GM12878 (cell line): ENCODE results near the gene COL16A1. TPM values are rescaled to one million over a fixed set of nuclear protein-coding genes. Genes with fewer than 3 reads are reported as not detected.
A peak's percentile ranks its signal among the peaks of the same experiment; 100 is the strongest.

ENCODE experiments used
- ATAC-seq: fragments of 200-7000 bp; cut with Tn5 transposase; 3 replicates; pipeline ENCODE4 v1.9.1; 2020; ENCODE audit warnings: mild to moderate bottlenecking, moderate library complexity
- BruUV-seq: library from RNA; stranded (reverse); fragments of 400-500 nt; replicated peaks from 2 replicates; lab custom pipeline; 2021; lab: Mats Ljungman, UMichigan
- CTCF ChIA-PET: fragments of 300-600 bp; sonication (Branson Sonifier 250); formaldehyde crosslinking; extraction: SDS; loops from one replicate; lab custom pipeline; 2021; ENCODE audit warnings: inconsistent platforms; lab: Yijun Ruan, JAX
- POLR2A ChIA-PET: fragments of 350-600 bp; formaldehyde crosslinking; extraction: SDS; loops from one replicate; lab custom pipeline; 2021; ENCODE audit warnings: inconsistent platforms; lab: Charles Lee
- RAD21 ChIA-PET: fragments of 300-600 bp; sonication (Branson Sonifier 250); formaldehyde crosslinking; loops from one replicate; lab custom pipeline; 2023; ENCODE audit warnings: antibody characterized with exemption; ENCODE audit not compliant: unreplicated experiment; lab: Charles Lee
- SMC1A ChIA-PET: fragments of 300-600 bp; sonication (Branson Sonifier 250); formaldehyde crosslinking; loops from one replicate; lab custom pipeline; 2023; ENCODE audit not compliant: unreplicated experiment, uncharacterized antibody; lab: Charles Lee
- DNase-seq: peaks from one replicate; pipeline ENCODE4 v3.0.0-alpha.2; 2011; ENCODE audit warnings: low read depth, low spot score
- FAIRE-seq: peaks from 3 replicates; lab custom pipeline; 2011; peaks lifted over from hg19 to GRCh38; lab: Jason Lieb, UNC
- H2AFZ ChIP-seq: 2 replicates; pipeline ENCODE4 v1.6.0; 2011; ENCODE audit warnings: low read depth, low read length, control low read depth; ENCODE audit not compliant: control insufficient read depth
- H3K27ac ChIP-seq: 2 replicates; pipeline ENCODE4 v1.5.1; 2011; ENCODE audit warnings: control low read depth; ENCODE audit not compliant: control insufficient read depth, insufficient read depth
- H3K27me3 ChIP-seq, 2 experiments: replicated peaks in 1 of 2; 2 replicates each; pipeline versions ENCODE4 v1.6.0 to v1.6.1; 2011; ENCODE audit warnings: low read length in 1 of 2; ENCODE audit not compliant: control insufficient read depth in 2 of 2, insufficient read depth in 2 of 2
- H3K36me3 ChIP-seq, 2 experiments: 2 replicates each; pipeline ENCODE4 v1.5.1; 2011; ENCODE audit warnings: low read length in 1 of 2; ENCODE audit not compliant: control insufficient read depth in 2 of 2, insufficient read depth in 2 of 2
- H3K4me1 ChIP-seq: 2 replicates; pipeline ENCODE4 v1.6.1; 2011; ENCODE audit warnings: mild to moderate bottlenecking, low read length, moderate library complexity, mixed read lengths; ENCODE audit not compliant: control insufficient read depth, insufficient read depth
- H3K4me2 ChIP-seq: 2 replicates; pipeline ENCODE4 v1.6.0; 2011; ENCODE audit warnings: control low read depth; ENCODE audit not compliant: control insufficient read depth, insufficient read depth
- H3K4me3 ChIP-seq: fragments of 200-600 bp; sonication (generic); 2 replicates; pipeline ENCODE4 v1.5.1; 2016
- H3K79me2 ChIP-seq: 2 replicates; pipeline ENCODE4 v1.6.0; 2011; ENCODE audit warnings: low read length; ENCODE audit not compliant: control insufficient read depth, insufficient read depth
- H3K9ac ChIP-seq: 2 replicates; pipeline ENCODE4 v1.8.0; 2011; ENCODE audit warnings: low read length, control low read depth, mixed read lengths; ENCODE audit not compliant: control insufficient read depth, insufficient read depth
- H3K9me3 ChIP-seq: replicated peaks from 3 replicates; pipeline ENCODE4 v1.5.1; 2011; ENCODE audit warnings: mild to moderate bottlenecking, low read length; ENCODE audit not compliant: control insufficient read depth, insufficient read depth
- H4K20me1 ChIP-seq: 2 replicates; pipeline ENCODE4 v1.6.0; 2011; ENCODE audit not compliant: control insufficient read depth, insufficient read depth
- ETV6 ChIP-seq, 2 experiments: fragments of 450-650 bp in 1 of 2; IDR thresholded peaks in 1 of 2; conservative IDR thresholded peaks in 1 of 2; 2 replicates each; pipeline ENCODE4 v1.6.1; 2014; ENCODE audit warnings: antibody characterized with exemption in 1 of 2, borderline replicate concordance in 1 of 2, low read depth in 1 of 2, mild to moderate bottlenecking in 1 of 2, moderate library complexity in 1 of 2
- FOXM1 ChIP-seq: IDR thresholded peaks from 2 replicates; pipeline ENCODE4 v1.6.1; 2012; ENCODE audit warnings: low read depth, mild to moderate bottlenecking, inconsistent platforms, low read length, moderate library complexity
- GABPA ChIP-seq: IDR thresholded peaks from 2 replicates; pipeline ENCODE4 v1.6.1; 2014; ENCODE audit warnings: antibody characterized with exemption, low read depth, mild to moderate bottlenecking, inconsistent platforms
- IKZF2 ChIP-seq, 2 experiments: fragments of 450-650 bp; IDR thresholded peaks; 2 replicates each; pipeline ENCODE4 v1.6.1; 2017; ENCODE audit warnings: mild to moderate bottlenecking in 2 of 2, moderate library complexity in 2 of 2
- NRF1 ChIP-seq: conservative IDR thresholded peaks from 2 replicates; pipeline ENCODE4 v1.6.1; 2011; ENCODE audit warnings: mild to moderate bottlenecking, low read depth, low read length, improper control_type of control experiment
- POLR2AphosphoS2 ChIP-seq: IDR thresholded peaks from 2 replicates; pipeline ENCODE4 v1.6.1; 2011; ENCODE audit warnings: low read depth, mild to moderate bottlenecking, low read length, improper control_type of control experiment, moderate library complexity
- SUZ12 ChIP-seq: fragments of 200-600 bp; sonication (generic); IDR thresholded peaks from one replicate; pipeline ENCODE4 v1.6.1; 2018; ENCODE audit warnings: antibody characterized with exemption, mild to moderate bottlenecking; ENCODE audit not compliant: unreplicated experiment
- ZNF217 ChIP-seq: fragments of 450-650 bp; IDR thresholded peaks from 2 replicates; pipeline ENCODE4 v1.6.1; 2017; ENCODE audit warnings: antibody characterized with exemption, mild to moderate bottlenecking
- WGBS: methylation state at CpG from one replicate; pipeline ENCODE4 v1.1.6; 2016; ENCODE audit warnings: low lambda C conversion rate; ENCODE audit not compliant: insufficient replicate concordance, insufficient coverage; ENCODE audit errors: missing lambda C conversion rate; 5-methylcytosine and 5-hydroxymethylcytosine counted together
- in situ Hi-C: fragments of 300-500 bp; cut with MboI; formaldehyde crosslinking; loops from 9 replicates; pipeline ENCODE4 v1.14.3; 2018; ENCODE audit warnings: mixed read lengths
- intact Hi-C: fragments of 100-400 bp; cut with micrococcal nuclease; formaldehyde crosslinking; loops from one replicate; pipeline ENCODE4 v1.14.2; 2022; ENCODE audit not compliant: unreplicated experiment
- polyA plus RNA-seq, 11 experiments: library from polyadenylated mRNA; depleted of rRNA in 4 of 11; unstranded in 6 of 11; stranded (reverse) in 5 of 11; fragments of >200 nt; fragmentation: Nextera tagmentation in 4 of 11; fragmentation: Illumina TruSeq in 1 of 11; extraction: Ambion mirVana in 4 of 11; extraction: Trizol in 1 of 11; gene quantifications; 1 replicate in 1 of 11; 2 replicates in 10 of 11; pipeline versions ENCODE4 v1.2.1 to v1.2.3, GENCODE V29; 2011 to 2016; ENCODE audit warnings: inconsistent platforms in 2 of 11, missing spikeins in 2 of 11, low read depth in 1 of 11
- total RNA-seq, 4 experiments: library from RNA; depleted of rRNA in 3 of 4; stranded (reverse); fragments of >200 nt in 3 of 4; fragmentation: Illumina TruSeq in 1 of 4; extraction: Trizol in 1 of 4; gene quantifications; 2 replicates each; pipeline versions ENCODE4 v1.2.1 to v1.2.3, GENCODE V29; 2013 to 2021
- TF ChIP-seq, protein P1 (sequence below): fragments of 450-650 bp; IDR thresholded peaks from 2 replicates; pipeline ENCODE4 v1.6.1; 2016; ENCODE audit warnings: mild to moderate bottlenecking, moderate library complexity, borderline replicate concordance
- TF ChIP-seq, protein P2 (sequence below): fragments of 450-650 bp; IDR thresholded peaks from 2 replicates; pipeline ENCODE4 v1.6.1; 2017; ENCODE audit warnings: borderline replicate concordance
- TF ChIP-seq, protein P3 (sequence below): fragments of 150-350 bp; IDR thresholded peaks from 2 replicates; pipeline ENCODE4 v1.6.1; 2016; ENCODE audit warnings: low read depth, low read length

COL16A1 gene
- total and polyA plus RNA-seq, 10 of the 15 experiments (the other 5 are each of a cell fraction or from before 2014, with no cell fraction given) = 0.02 to 3.7 (median 0.59) TPM

DNA sequence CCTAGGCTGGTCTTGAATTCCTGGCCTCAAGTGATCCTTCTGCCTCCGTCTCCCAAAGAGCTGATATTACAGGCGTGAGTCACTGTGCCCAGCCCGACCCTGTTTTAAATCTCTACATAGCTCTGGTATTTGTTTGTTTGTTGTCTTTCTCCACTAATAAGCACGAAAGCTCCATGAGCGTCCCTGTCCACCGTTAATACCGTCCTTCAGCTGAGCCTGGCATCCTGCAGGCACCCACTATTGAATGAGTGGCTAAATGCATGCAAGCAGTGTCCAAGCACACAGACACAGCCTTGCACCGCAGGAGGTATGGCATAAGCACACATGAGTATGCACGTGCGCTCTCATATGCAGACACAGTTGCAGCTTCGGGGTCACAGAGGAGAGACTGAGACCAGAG is 4.5 kb upstream of the COL16A1 start (continued):
- TF ChIP-seq, protein P1, sequence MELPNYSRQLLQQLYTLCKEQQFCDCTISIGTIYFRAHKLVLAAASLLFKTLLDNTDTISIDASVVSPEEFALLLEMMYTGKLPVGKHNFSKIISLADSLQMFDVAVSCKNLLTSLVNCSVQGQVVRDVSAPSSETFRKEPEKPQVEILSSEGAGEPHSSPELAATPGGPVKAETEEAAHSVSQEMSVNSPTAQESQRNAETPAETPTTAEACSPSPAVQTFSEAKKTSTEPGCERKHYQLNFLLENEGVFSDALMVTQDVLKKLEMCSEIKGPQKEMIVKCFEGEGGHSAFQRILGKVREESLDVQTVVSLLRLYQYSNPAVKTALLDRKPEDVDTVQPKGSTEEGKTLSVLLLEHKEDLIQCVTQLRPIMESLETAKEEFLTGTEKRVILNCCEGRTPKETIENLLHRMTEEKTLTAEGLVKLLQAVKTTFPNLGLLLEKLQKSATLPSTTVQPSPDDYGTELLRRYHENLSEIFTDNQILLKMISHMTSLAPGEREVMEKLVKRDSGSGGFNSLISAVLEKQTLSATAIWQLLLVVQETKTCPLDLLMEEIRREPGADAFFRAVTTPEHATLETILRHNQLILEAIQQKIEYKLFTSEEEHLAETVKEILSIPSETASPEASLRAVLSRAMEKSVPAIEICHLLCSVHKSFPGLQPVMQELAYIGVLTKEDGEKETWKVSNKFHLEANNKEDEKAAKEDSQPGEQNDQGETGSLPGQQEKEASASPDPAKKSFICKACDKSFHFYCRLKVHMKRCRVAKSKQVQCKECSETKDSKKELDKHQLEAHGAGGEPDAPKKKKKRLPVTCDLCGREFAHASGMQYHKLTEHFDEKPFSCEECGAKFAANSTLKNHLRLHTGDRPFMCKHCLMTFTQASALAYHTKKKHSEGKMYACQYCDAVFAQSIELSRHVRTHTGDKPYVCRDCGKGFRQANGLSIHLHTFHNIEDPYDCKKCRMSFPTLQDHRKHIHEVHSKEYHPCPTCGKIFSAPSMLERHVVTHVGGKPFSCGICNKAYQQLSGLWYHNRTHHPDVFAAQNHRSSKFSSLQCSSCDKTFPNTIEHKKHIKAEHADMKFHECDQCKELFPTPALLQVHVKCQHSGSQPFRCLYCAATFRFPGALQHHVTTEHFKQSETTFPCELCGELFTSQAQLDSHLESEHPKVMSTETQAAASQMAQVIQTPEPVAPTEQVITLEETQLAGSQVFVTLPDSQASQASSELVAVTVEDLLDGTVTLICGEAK = no peak

DNA sequence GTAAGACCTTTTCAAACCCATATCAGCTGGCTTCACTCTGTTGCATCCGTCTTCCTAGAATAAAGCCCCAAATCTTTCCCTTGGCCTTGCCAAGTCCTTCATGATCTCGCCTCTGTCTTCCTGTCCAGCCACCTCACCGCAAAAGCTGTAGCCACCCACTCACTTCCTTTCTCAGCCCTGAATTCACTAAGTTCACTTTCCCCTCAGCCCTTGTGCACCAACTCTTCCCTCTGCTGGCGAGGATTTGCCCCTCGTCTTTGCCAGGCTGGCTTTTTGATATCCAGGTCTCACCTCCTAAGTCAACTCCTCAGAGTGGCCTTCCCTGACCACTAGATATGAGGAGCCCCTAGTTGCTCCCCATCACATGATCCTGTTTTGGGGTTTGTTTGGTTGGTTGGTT is 3.9 kb upstream of the COL16A1 start:
- H3K27me3 ChIP-seq = no peaks in the 10 kb centered on the region
- in situ Hi-C loops (loop anchor here (5.0 kb wide), 1 partner anchor 40 kb away; no protein-coding TSS in a partner anchor), intact Hi-C loops (loop anchor here (1.0 to 5.0 kb wide), 2 partner anchors 43 to 145 kb away; no protein-coding TSS in a partner anchor)
- H2AFZ ChIP-seq = no peak overlapping the region
- POLR2A ChIA-PET = interaction anchor here (0.6 to 1.7 kb wide), 2 partner anchors 71 to 334 kb away, joined by 4 to 5 read pairs; no protein-coding TSS in a partner anchor
- H3K79me2 ChIP-seq = no peaks in the 10 kb centered on the region
- no TSS peak for BruUV-seq
- H3K36me3 ChIP-seq = no peaks in the 10 kb centered on the region
- WGBS = 0% methylated on average over 5 of the region's 5 CpGs
- peaks cover 36% of the 10 kb centered on the region for H3K4me1 ChIP-seq
- FAIRE-seq (peak; percentile 95), ATAC-seq (peak; percentile 38), DNase-seq (peak; percentile 43)
- no peak overlapping the region for H3K9ac ChIP-seq
- H3K4me2 ChIP-seq = 0 out of 2 replicates have a peak overlapping the region, but pooled peaks have one; percentile 19
- H3K4me3 ChIP-seq = no peak overlapping the region
- RAD21 ChIA-PET = interaction anchor here (0.9 to 3.0 kb wide), 6 partner anchors 37 to 159 kb away, joined by 3 to 18 read pairs (median 4); no protein-coding TSS in a partner anchor
- SMC1A ChIA-PET = interaction anchor here (1.0 to 6.6 kb wide), 5 partner anchors 7 to 90 kb away, joined by 3 to 51 read pairs (median 5); partner anchors contain the start of gene HCRTR1
- CTCF ChIA-PET = interaction anchor here (1.0 to 3.2 kb wide), 10 partner anchors 8 to 533 kb away, joined by 3 to 41 read pairs (median 6); no protein-coding TSS in a partner anchor
- H4K20me1 ChIP-seq = no peaks in the 10 kb centered on the region
- no peaks in the 10 kb centered on the region for H3K9me3 ChIP-seq
- H3K27ac ChIP-seq = no peak overlapping the region
- TF ChIP-seq SUZ12 (no peak), IKZF2 (IDR thresholded peaks at IDR 0.05) (peak; percentile 65 to 70; a peak in 3 of 4 replicates), NRF1 (no peak), ETV6 (conservative IDR thresholded peaks at IDR 0.05 in 1 of 2, IDR thresholded peaks at IDR 0.05 in 1 of 2; ENCODE audit: borderline replicate concordance in 1 of 2, low read depth in 1 of 2) (peak in 1 of 2 experiments; percentile 81; a peak in 2 of 4 replicates), ZNF217 (no peak), GABPA (no peak), FOXM1 (no peak), POLR2AphosphoS2 (no peak)
- TF ChIP-seq, protein P2, sequence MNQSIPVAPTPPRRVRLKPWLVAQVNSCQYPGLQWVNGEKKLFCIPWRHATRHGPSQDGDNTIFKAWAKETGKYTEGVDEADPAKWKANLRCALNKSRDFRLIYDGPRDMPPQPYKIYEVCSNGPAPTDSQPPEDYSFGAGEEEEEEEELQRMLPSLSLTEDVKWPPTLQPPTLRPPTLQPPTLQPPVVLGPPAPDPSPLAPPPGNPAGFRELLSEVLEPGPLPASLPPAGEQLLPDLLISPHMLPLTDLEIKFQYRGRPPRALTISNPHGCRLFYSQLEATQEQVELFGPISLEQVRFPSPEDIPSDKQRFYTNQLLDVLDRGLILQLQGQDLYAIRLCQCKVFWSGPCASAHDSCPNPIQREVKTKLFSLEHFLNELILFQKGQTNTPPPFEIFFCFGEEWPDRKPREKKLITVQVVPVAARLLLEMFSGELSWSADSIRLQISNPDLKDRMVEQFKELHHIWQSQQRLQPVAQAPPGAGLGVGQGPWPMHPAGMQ = no peak
- TF ChIP-seq, protein P3, sequence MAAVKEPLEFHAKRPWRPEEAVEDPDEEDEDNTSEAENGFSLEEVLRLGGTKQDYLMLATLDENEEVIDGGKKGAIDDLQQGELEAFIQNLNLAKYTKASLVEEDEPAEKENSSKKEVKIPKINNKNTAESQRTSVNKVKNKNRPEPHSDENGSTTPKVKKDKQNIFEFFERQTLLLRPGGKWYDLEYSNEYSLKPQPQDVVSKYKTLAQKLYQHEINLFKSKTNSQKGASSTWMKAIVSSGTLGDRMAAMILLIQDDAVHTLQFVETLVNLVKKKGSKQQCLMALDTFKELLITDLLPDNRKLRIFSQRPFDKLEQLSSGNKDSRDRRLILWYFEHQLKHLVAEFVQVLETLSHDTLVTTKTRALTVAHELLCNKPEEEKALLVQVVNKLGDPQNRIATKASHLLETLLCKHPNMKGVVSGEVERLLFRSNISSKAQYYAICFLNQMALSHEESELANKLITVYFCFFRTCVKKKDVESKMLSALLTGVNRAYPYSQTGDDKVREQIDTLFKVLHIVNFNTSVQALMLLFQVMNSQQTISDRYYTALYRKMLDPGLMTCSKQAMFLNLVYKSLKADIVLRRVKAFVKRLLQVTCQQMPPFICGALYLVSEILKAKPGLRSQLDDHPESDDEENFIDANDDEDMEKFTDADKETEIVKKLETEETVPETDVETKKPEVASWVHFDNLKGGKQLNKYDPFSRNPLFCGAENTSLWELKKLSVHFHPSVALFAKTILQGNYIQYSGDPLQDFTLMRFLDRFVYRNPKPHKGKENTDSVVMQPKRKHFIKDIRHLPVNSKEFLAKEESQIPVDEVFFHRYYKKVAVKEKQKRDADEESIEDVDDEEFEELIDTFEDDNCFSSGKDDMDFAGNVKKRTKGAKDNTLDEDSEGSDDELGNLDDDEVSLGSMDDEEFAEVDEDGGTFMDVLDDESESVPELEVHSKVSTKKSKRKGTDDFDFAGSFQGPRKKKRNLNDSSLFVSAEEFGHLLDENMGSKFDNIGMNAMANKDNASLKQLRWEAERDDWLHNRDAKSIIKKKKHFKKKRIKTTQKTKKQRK = no peak
